ENCODE results near the gene COX17. TPM values are rescaled to one million over a fixed set of nuclear protein-coding genes. Genes with fewer than 3 reads are reported as not detected.

The COX17 gene
- total and polyA plus RNA-seq, 9 of the 15 experiments (the other 6 are each of a cell fraction or from before 2014, with no cell fraction given), result 29.1 to 167 (median 60.6) TPM

- no peak for TF ChIP-seq RFX7 (CRISPR knock-in tag; IDR thresholded peaks at IDR 0.05)
- no peak for TF ChIP-seq ZC3H11A (IDR thresholded peaks at IDR 0.05; ENCODE audit: low read depth, low read length)
- TF ChIP-seq ZNF436 (CRISPR knock-in tag; IDR thresholded peaks at IDR 0.05), result no peak
- TF ChIP-seq ZNF408 (CRISPR knock-in tag; IDR thresholded peaks at IDR 0.05; ENCODE audit: low read depth), result no peak
- no peak for TF ChIP-seq L3MBTL2 (IDR thresholded peaks at IDR 0.05)
- no peak for TF ChIP-seq POLR2A (conservative IDR thresholded peaks at IDR 0.05)
- 0 out of 2 replicates have a peak, but pooled peaks have one; percentile 29 for TF ChIP-seq NFE2 (IDR thresholded peaks at IDR 0.05; ENCODE audit: low read depth)
- no peak for TF ChIP-seq ARNT (IDR thresholded peaks at IDR 0.05)
- no peak for TF ChIP-seq CREM (IDR thresholded peaks at IDR 0.05; ENCODE audit: low read depth)
- no peak for TF ChIP-seq MAFK (IDR thresholded peaks at IDR 0.05; ENCODE audit: low read length)
- no peak for TF ChIP-seq ZBTB5 (IDR thresholded peaks at IDR 0.05)
- peak; percentile 55 for TF ChIP-seq MAFG (tag; conservative IDR thresholded peaks at IDR 0.05)
- peak; percentile 11; the same call in 1 of the 2 replicates for TF ChIP-seq ARID1B (IDR thresholded peaks at IDR 0.05)
- no peak for TF ChIP-seq ZKSCAN3 (CRISPR knock-in tag; IDR thresholded peaks at IDR 0.05)
- TF ChIP-seq MLX (CRISPR knock-in tag; conservative IDR thresholded peaks at IDR 0.05), result no peak
- TF ChIP-seq PBX2 (CRISPR knock-in tag; IDR thresholded peaks at IDR 0.05; ENCODE audit: low read depth), result no peak
- no peak for TF ChIP-seq PBX2 (tag; conservative IDR thresholded peaks at IDR 0.05; ENCODE audit: low read depth)
- TF ChIP-seq NR2C2 (CRISPR knock-in tag; IDR thresholded peaks at IDR 0.05), result no peak
- 0 out of 2 replicates have a peak, but pooled peaks have one; percentile 41 for TF ChIP-seq NR2C2 (tag; IDR thresholded peaks at IDR 0.05)
- no peak for TF ChIP-seq NCOA1 (IDR thresholded peaks at IDR 0.05; ENCODE audit: low read depth)
- TF ChIP-seq SIN3B (IDR thresholded peaks at IDR 0.05; ENCODE audit: low read depth), result no peak
- TF ChIP-seq CBX2 (IDR thresholded peaks at IDR 0.05; ENCODE audit: insufficient read depth, low read length, poor library complexity, severe bottlenecking), result no peak
- no peak for TF ChIP-seq HIVEP1 (CRISPR knock-in tag; IDR thresholded peaks at IDR 0.05)
- no peak for TF ChIP-seq ZNF764 (CRISPR knock-in tag; IDR thresholded peaks at IDR 0.05; ENCODE audit: low read depth)
- peak; percentile 21; the same call in 1 of the 2 replicates for TF ChIP-seq HMBOX1 (IDR thresholded peaks at IDR 0.05)
Measured at GRCh38 chr3:119657887-119658702, 19.1 kb downstream of the COX17 start (continued).
